Epithelial cell of prostate (primary cell): ENCODE results near the gene RPS21.
A peak's percentile ranks its signal among the peaks of the same experiment; 100 is the strongest.

Experiments
- DNase-seq: peaks from one replicate; pipeline ENCODE4 v3.0.0-alpha.2; 2011; ENCODE audit warnings: low read depth, low spot score
- H3K27ac ChIP-seq: fragments of 450-650 bp; 2 replicates; pipeline ENCODE4 v1.5.1; 2017; ENCODE audit warnings: mild to moderate bottlenecking

The RPS21 gene

GRCh38 chr20:62374331-62375152 is 12.4 kb upstream of the RPS21 start:
- DNase-seq = no peak
- no peak overlapping the region for H3K27ac ChIP-seq

- no peak for DNase-seq
- peak overlapping the region; percentile 97 for H3K27ac ChIP-seq
These were observed 10.5 kb upstream of the RPS21 start for GRCh38 chr20:62376112-62377063.

GRCh38 chr20:62377064-62377461 is 9.8 kb upstream of the RPS21 start:
- peak overlapping the region; percentile 97 for H3K27ac ChIP-seq
- no peak for DNase-seq

GRCh38 chr20:62377615-62378178 is 9.2 kb upstream of the RPS21 start:
- H3K27ac ChIP-seq = peak overlapping the region; percentile 97
- no peak for DNase-seq

- peak; percentile 85 for DNase-seq
- peak overlapping the region; percentile 97 for H3K27ac ChIP-seq
These were observed 8.7 kb upstream of the RPS21 start for GRCh38 chr20:62378215-62378614.

GRCh38 chr20:62381202-62381797 is 5.6 kb upstream of the RPS21 start:
- H3K27ac ChIP-seq = peak overlapping the region; percentile 7
- peak; percentile 53 for DNase-seq

GRCh38 chr20:62381842-62382241 is 5.1 kb upstream of the RPS21 start:
- DNase-seq = no peak
- peak overlapping the region; percentile 7 for H3K27ac ChIP-seq

- H3K27ac ChIP-seq = no peak overlapping the region
- peak; percentile 31 for DNase-seq
These were observed 4.4 kb upstream of the RPS21 start for GRCh38 chr20:62382306-62383198.

- DNase-seq = no peak
- H3K27ac ChIP-seq = peak overlapping the region; percentile 79
These were observed 463 bp downstream of the RPS21 start for GRCh38 chr20:62387219-62387913.

GRCh38 chr20:62387933-62388635 is 1.2 kb downstream of the RPS21 start:
- no peak for DNase-seq
- peak overlapping the region; percentile 79 for H3K27ac ChIP-seq

GRCh38 chr20:62388839-62389600 is 2.1 kb downstream of the RPS21 start:
- no peak for DNase-seq
- no peak overlapping the region for H3K27ac ChIP-seq

- no peak for DNase-seq
- H3K27ac ChIP-seq = no peak overlapping the region
These were observed 2.7 kb downstream of the RPS21 start for GRCh38 chr20:62389601-62390087.

- no peak overlapping the region for H3K27ac ChIP-seq
These were observed 3.6 kb downstream of the RPS21 start for GRCh38 chr20:62390317-62391164.

GRCh38 chr20:62391165-62392076 is 4.5 kb downstream of the RPS21 start:
- no peak overlapping the region for H3K27ac ChIP-seq
- no peak for DNase-seq

More at GRCh38 chr20:62390317-62391164, 3.6 kb downstream of the RPS21 start:
- DNase-seq = no peak

- H3K27ac ChIP-seq = no peak overlapping the region
- no peak for DNase-seq
These were observed 5.1 kb downstream of the RPS21 start for GRCh38 chr20:62392077-62392418.
